IPS-11a (cell line): Measurements from ENCODE around the gene SNTA1.
"Not testable (repeated sequence)": the region's sequence is repeated elsewhere in the genome, so short reads cannot be mapped to it uniquely, and the experiment has no call there.

Experiments
- H3K4me3 ChIP-seq: one replicate; pipeline ENCODE4 v1.5.1; 2013; ENCODE audit warnings: low read depth, low read length, control low read depth

SNTA1 gene

GRCh38 chr20:33466303-33466646 is 22.7 kb upstream of the SNTA1 start:
- no peak overlapping the region for H3K4me3 ChIP-seq

DNA sequence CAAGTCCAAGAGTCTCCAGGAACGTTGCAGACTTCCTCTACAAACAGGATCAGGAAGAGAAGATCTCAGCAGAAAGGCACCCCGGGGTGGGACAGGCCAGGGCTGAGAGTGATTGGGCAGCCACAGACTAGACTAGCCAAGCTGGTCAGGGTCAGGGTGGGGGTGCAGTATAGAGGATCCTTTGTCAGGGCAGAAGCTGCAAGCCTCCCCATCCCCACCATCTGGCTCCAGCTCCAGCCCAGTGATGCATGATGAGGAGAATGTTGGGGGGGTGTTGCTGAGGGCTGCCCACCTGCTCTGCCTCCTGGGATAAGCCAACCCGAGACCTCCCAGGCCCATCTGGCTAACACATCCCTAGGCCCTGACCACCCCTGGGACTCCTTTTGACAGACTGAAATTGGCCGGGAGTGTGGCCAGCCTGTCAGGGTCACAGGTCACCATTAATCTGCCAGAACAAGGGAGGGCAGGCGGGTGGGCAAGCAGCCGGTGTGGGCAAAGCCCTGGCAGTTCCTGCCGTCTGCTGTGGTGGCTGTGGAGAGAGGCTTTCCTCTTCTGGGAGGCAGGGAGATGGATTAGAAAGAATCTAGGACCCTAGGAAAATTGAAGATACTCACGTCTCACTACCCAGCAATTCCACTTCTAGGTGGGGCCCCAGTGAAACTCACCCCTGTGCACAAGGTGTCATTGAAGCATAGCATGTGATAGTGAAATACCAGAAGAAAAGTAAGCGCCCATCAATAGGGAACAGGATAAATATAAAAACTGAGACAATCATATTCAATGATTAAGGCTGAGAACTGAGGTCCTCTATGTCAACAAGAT is 22.1 kb upstream of the SNTA1 start:
- H3K4me3 ChIP-seq = no peak overlapping the region

- not testable (repeated sequence) for H3K4me3 ChIP-seq
Measured at GRCh38 chr20:33464759-33465158, 21.2 kb upstream of the SNTA1 start.

DNA sequence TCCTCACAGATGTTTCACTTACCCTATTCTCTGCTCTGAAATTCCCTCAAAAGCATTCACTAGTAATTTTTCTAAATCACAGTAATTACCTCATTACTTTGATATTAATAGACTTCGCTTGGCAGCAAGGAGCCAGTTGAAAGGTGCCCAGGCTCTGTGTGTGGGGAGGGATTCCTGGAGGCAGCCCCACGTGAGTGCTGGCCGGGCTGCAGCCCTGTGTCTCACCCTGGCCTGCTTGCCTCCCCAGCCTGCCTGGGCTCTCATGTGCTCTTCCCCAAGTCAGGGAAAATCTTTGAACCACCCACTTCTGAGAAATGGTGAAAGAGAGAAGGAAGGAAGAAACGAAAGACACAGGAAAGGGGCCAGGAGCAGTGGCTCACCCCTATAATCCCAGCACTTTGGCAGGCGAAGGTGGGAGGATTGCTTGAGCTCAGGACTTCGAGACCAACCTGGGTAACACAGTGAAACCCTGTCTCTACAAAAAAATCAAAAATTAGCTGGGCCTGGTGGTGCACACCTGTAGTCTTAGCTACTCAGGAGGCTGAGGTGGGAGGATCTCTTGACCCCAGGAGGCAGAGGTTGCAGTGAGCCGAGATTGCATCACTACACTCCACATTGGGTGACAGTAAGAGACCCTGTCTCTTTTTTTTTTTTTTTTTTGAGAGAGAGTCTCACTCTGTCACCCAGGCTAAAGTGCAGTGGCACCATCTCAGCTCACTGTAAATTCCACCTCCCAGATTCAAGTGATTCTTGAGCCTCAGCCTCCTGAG is 20.0 kb upstream of the SNTA1 start:
- no peak overlapping the region for H3K4me3 ChIP-seq

DNA sequence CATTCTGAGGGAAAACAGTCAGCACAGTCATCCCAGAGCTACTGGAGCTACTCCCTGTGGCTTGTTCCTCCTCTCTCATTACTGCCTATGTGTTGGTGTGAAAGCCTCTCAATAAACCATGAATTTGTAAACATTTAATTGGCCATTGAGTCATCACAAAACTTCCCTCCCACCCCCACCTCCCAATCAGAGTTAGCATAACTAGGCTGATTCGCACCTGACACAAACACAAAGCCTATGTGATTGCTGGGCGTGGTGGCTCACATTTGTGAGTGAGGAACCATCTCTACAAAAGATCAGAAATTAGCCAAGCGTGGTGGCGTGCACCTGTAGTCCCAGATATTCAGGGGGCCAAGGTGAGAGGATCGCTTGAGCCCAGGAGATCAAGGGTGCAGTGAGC is 17.1 kb upstream of the SNTA1 start:
- no peak overlapping the region for H3K4me3 ChIP-seq

DNA sequence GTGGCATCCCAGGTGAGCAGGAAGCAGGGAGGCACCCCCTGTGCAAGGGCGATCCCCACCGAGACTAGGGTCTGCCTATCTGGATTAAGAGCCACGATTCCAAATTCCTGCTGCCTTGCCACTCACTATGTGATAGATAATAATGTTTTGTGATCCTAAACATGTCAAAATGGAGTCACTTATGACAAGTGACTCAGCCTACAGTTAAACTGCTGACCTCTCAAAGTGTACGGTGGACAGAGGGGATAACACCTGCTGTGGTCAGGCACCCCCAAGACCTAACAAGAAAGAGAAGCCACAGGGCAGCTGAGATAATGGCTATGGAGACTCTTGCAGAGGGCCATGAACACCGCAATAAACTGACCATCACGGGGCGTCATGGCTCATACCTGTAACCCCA is 16.0 kb upstream of the SNTA1 start:
- H3K4me3 ChIP-seq = no peak overlapping the region

DNA sequence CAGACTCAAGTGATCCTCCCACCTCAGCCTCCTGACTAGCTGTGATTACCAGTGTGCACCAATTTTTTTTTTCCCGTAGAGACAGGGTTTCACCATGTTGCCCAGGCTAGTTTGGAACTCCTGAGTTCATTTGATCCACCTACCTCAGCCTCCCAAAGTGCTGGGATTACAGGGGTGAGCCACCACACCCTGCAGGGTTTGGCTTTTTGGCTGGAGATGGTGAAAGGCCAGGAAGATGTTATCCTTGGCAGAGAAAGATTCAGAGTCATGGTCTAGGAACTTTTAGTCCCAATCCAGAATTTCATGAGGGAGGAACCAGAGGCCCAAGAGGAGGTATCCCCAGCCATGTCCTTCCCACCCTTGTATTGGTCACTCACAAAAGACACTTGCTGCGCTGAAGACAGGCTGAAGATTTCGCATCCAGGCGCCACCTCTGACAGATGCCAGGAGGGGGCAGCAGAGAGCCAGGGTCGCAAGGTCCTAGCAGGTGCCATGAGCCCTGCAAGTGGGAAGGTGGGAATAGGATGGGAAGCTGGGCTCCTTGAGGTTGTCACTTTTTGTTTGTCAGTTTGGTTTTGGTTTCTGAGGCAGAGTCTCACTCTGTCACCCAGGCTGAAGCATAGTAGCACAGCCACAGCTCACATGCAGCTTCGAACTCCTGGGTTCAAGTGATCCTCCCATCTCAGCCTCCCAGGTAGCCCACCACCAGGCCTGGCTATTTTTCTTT is 13.5 kb upstream of the SNTA1 start:
- not testable (repeated sequence) for H3K4me3 ChIP-seq

DNA sequence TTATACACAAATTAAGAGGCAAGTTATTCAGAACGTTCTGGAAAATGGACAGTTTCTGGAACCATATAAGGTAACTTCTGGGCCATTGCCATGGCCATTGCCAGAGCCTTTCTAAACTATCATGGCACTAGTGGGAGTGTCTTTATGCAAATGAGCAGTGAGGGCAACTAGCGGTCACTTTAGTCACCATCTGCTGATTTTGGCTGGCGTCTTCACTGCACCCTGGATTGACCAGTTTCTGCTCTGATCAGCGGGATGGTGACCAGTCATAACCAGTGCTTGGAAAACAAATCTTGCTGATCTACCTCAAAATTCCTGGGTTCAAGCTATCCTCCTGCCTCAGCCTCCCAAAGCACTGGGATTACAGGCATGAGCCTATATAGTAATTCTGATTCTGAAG is 7.3 kb upstream of the SNTA1 start:
- no peak overlapping the region for H3K4me3 ChIP-seq

DNA sequence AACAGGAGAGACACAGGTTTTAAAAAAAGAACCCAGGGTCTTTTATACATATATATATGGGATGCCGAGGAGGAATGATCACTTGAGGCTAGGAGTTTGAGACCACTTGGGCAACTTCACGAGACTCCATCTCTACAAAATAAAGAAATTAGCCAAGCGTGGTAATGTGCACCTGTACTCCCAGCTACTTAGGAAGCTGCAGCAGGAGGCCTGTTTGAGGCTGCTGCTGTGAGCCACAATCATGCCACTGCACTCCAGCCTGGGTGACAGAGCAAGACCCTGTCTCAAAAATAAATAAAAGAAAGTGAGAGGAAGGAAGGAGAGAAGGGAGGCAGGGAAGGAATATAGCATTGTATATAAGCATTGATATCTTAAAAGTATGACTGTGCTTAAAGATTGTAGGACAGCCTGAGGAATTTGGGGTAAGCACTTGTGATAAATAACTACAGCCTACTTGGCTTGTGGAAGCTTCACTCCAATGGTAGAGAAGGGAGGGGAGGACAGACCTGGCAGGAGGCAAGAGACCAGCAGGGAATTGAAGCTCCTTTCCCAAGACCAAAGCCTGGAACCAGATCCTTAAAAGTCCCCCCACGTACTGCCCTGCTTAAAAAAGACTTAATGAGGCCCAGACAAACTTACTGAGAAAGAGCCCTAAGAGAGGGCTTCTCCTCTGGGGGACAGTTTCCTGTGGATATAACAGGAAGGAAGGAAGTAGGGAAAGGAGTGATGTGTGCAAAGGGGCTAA is 2.5 kb upstream of the SNTA1 start:
- H3K4me3 ChIP-seq = no peak overlapping the region

- H3K4me3 ChIP-seq = no peak overlapping the region
Measured at GRCh38 chr20:33444797-33445560, 1.4 kb upstream of the SNTA1 start.

- H3K4me3 ChIP-seq = peak overlapping the region; percentile 60
Measured at GRCh38 chr20:33443006-33443511, 504 bp downstream of the SNTA1 start.

GRCh38 chr20:33442136-33443005 is 1.2 kb downstream of the SNTA1 start:
- no peak overlapping the region for H3K4me3 ChIP-seq

DNA sequence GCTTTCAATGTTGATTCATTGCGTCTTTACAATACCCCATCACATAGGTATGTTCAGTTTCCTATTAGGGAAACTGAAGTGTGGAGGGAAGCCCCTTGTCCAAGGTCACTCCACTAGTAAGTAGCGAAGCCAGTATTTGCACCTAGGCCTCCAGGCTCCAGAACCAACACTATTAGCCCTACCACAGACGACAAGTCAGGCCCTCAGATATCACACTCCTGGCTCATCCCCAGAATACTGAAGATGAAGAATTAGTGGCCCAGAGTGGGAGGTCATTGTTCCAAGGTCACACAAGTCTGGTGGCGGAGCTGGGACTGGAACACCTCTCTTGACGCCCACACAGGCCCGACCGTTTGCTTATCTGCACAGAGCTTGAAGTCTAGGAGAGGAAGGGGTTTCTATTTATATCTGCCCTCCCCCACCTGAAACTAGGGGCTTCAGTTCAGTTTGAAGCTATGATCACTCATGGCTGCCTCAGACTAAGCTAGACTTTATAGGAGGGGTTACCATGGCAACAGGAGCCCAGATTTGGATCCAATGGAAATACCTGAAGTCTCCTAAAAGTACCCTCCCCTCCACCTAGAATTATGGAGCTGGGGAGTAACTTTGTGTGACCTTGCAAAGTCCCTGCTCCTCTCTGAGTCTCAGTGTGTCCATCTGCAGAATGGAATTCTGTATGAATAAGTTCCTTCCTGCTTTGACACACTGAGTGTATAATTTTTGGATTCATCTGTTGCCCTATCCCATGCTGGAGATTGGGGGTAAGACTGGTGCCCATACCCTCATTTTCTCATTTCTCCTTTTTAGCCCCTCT is 2.2 kb downstream of the SNTA1 start:
- no peak overlapping the region for H3K4me3 ChIP-seq

DNA sequence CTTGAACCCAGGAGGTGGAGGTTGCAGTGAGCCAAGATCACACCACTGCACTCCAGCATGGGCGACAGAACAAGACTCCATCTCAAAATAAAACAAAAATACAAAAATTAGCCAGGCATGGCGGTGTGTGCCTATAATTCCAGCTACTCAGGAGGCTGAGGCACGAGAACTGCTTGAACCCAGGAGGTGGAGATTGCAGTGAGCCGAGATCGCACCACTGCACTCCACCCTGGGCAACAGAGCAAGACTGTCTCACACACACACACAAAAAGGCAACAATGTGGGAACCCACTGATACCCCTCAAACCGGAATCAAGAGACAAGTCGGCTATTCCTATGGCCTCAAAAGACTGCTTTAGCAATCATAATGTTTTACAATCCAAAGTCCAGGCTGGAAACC is 3.0 kb downstream of the SNTA1 start:
- H3K4me3 ChIP-seq = not testable (repeated sequence)

- no peak overlapping the region for H3K4me3 ChIP-seq
Measured at GRCh38 chr20:33438481-33438880, 5.1 kb downstream of the SNTA1 start.

GRCh38 chr20:33437141-33437911 is 6.2 kb downstream of the SNTA1 start:
- H3K4me3 ChIP-seq = no peak overlapping the region

- H3K4me3 ChIP-seq = no peak overlapping the region
Measured at GRCh38 chr20:33434434-33434833, 9.1 kb downstream of the SNTA1 start.
